ENCODE measurements around the gene PARD6B.

- TF ChIP-seq CTCF (IDR thresholded peaks at IDR 0.05) (no peak), EZH2phosphoT487 (IDR thresholded peaks at IDR 0.05) (no peak), EZH2 (IDR thresholded peaks at IDR 0.05) (no peak)
Measured at GRCh38 chr20:50686821-50687220, 44.6 kb upstream of the PARD6B start.
